GM12878 (cell line): ENCODE data around the gene ACHE. TPM values are rescaled to one million over a fixed set of nuclear protein-coding genes. Genes with fewer than 3 reads are reported as not detected.

ENCODE experiments used
- ATAC-seq: fragments of 200-7000 bp; cut with Tn5 transposase; 3 replicates; pipeline ENCODE4 v1.9.1; 2020; ENCODE audit warnings: mild to moderate bottlenecking, moderate library complexity
- BruUV-seq: library from RNA; stranded (reverse); fragments of 400-500 nt; replicated peaks from 2 replicates; lab custom pipeline; 2021; lab: Mats Ljungman, UMichigan
- CTCF ChIA-PET: fragments of 300-600 bp; sonication (Branson Sonifier 250); formaldehyde crosslinking; extraction: SDS; loops from one replicate; lab custom pipeline; 2021; ENCODE audit warnings: inconsistent platforms; lab: Yijun Ruan, JAX
- POLR2A ChIA-PET: fragments of 350-600 bp; formaldehyde crosslinking; extraction: SDS; loops from one replicate; lab custom pipeline; 2021; ENCODE audit warnings: inconsistent platforms; lab: Charles Lee
- RAD21 ChIA-PET: fragments of 300-600 bp; sonication (Branson Sonifier 250); formaldehyde crosslinking; loops from one replicate; lab custom pipeline; 2023; ENCODE audit warnings: antibody characterized with exemption; ENCODE audit not compliant: unreplicated experiment; lab: Charles Lee
- SMC1A ChIA-PET: fragments of 300-600 bp; sonication (Branson Sonifier 250); formaldehyde crosslinking; loops from one replicate; lab custom pipeline; 2023; ENCODE audit not compliant: unreplicated experiment, uncharacterized antibody; lab: Charles Lee
- DNase-seq: peaks from one replicate; pipeline ENCODE4 v3.0.0-alpha.2; 2011; ENCODE audit warnings: low read depth, low spot score
- FAIRE-seq: peaks from 3 replicates; lab custom pipeline; 2011; peaks lifted over from hg19 to GRCh38; lab: Jason Lieb, UNC
- H2AFZ ChIP-seq: 2 replicates; pipeline ENCODE4 v1.6.0; 2011; ENCODE audit warnings: low read depth, low read length, control low read depth; ENCODE audit not compliant: control insufficient read depth
- H3K27ac ChIP-seq: 2 replicates; pipeline ENCODE4 v1.5.1; 2011; ENCODE audit warnings: control low read depth; ENCODE audit not compliant: control insufficient read depth, insufficient read depth
- H3K27me3 ChIP-seq, 2 experiments: replicated peaks in 1 of 2; 2 replicates each; pipeline versions ENCODE4 v1.6.0 to v1.6.1; 2011; ENCODE audit warnings: low read length in 1 of 2; ENCODE audit not compliant: control insufficient read depth in 2 of 2, insufficient read depth in 2 of 2
- H3K36me3 ChIP-seq, 2 experiments: 2 replicates each; pipeline ENCODE4 v1.5.1; 2011; ENCODE audit warnings: low read length in 1 of 2; ENCODE audit not compliant: control insufficient read depth in 2 of 2, insufficient read depth in 2 of 2
- H3K4me1 ChIP-seq: 2 replicates; pipeline ENCODE4 v1.6.1; 2011; ENCODE audit warnings: mild to moderate bottlenecking, low read length, moderate library complexity, mixed read lengths; ENCODE audit not compliant: control insufficient read depth, insufficient read depth
- H3K4me2 ChIP-seq: 2 replicates; pipeline ENCODE4 v1.6.0; 2011; ENCODE audit warnings: control low read depth; ENCODE audit not compliant: control insufficient read depth, insufficient read depth
- H3K4me3 ChIP-seq: fragments of 200-600 bp; sonication (generic); 2 replicates; pipeline ENCODE4 v1.5.1; 2016
- H3K79me2 ChIP-seq: 2 replicates; pipeline ENCODE4 v1.6.0; 2011; ENCODE audit warnings: low read length; ENCODE audit not compliant: control insufficient read depth, insufficient read depth
- H3K9ac ChIP-seq: 2 replicates; pipeline ENCODE4 v1.8.0; 2011; ENCODE audit warnings: low read length, control low read depth, mixed read lengths; ENCODE audit not compliant: control insufficient read depth, insufficient read depth
- H3K9me3 ChIP-seq: replicated peaks from 3 replicates; pipeline ENCODE4 v1.5.1; 2011; ENCODE audit warnings: mild to moderate bottlenecking, low read length; ENCODE audit not compliant: control insufficient read depth, insufficient read depth
- H4K20me1 ChIP-seq: 2 replicates; pipeline ENCODE4 v1.6.0; 2011; ENCODE audit not compliant: control insufficient read depth, insufficient read depth
- BHLHE40 ChIP-seq, 2 experiments: fragments of 450-650 bp in 1 of 2; IDR thresholded peaks; 2 replicates each; pipeline ENCODE4 v1.6.1; 2011 to 2017; ENCODE audit warnings: low read depth in 2 of 2, borderline replicate concordance in 1 of 2, improper control_type of control experiment in 1 of 2, low read length in 1 of 2, mild to moderate bottlenecking in 1 of 2
- MYB ChIP-seq: fragments of 150-350 bp; IDR thresholded peaks from 2 replicates; pipeline ENCODE4 v1.6.1; 2014; ENCODE audit warnings: mild to moderate bottlenecking, low read depth, low read length, borderline replicate concordance
- NR2C2 ChIP-seq: IDR thresholded peaks from 2 replicates; pipeline ENCODE4 v1.6.1; 2011; ENCODE audit warnings: borderline replicate concordance, low read depth; ENCODE audit not compliant: control insufficient read depth, insufficient read length
- POU2F2 ChIP-seq: IDR thresholded peaks from 3 replicates; pipeline ENCODE4 v1.6.1; 2011; ENCODE audit warnings: low read depth, mild to moderate bottlenecking, low read length, borderline replicate concordance
- WGBS: methylation state at CpG from one replicate; pipeline ENCODE4 v1.1.6; 2016; ENCODE audit warnings: low lambda C conversion rate; ENCODE audit not compliant: insufficient replicate concordance, insufficient coverage; ENCODE audit errors: missing lambda C conversion rate; 5-methylcytosine and 5-hydroxymethylcytosine counted together
- in situ Hi-C: fragments of 300-500 bp; cut with MboI; formaldehyde crosslinking; loops from 9 replicates; pipeline ENCODE4 v1.14.3; 2018; ENCODE audit warnings: mixed read lengths
- intact Hi-C: fragments of 100-400 bp; cut with micrococcal nuclease; formaldehyde crosslinking; loops from one replicate; pipeline ENCODE4 v1.14.2; 2022; ENCODE audit not compliant: unreplicated experiment
- polyA plus RNA-seq, 11 experiments: library from polyadenylated mRNA; depleted of rRNA in 4 of 11; unstranded in 6 of 11; stranded (reverse) in 5 of 11; fragments of >200 nt; fragmentation: Nextera tagmentation in 4 of 11; fragmentation: Illumina TruSeq in 1 of 11; extraction: Ambion mirVana in 4 of 11; extraction: Trizol in 1 of 11; gene quantifications; 1 replicate in 1 of 11; 2 replicates in 10 of 11; pipeline versions ENCODE4 v1.2.1 to v1.2.3, GENCODE V29; 2011 to 2016; ENCODE audit warnings: inconsistent platforms in 2 of 11, missing spikeins in 2 of 11, low read depth in 1 of 11
- total RNA-seq, 4 experiments: library from RNA; depleted of rRNA in 3 of 4; stranded (reverse); fragments of >200 nt in 3 of 4; fragmentation: Illumina TruSeq in 1 of 4; extraction: Trizol in 1 of 4; gene quantifications; 2 replicates each; pipeline versions ENCODE4 v1.2.1 to v1.2.3, GENCODE V29; 2013 to 2021

ACHE gene
- total and polyA plus RNA-seq, 10 of the 15 experiments (the other 5 are each of a cell fraction or from before 2014, with no cell fraction given): 0.07 to 5.1 (median 2.3) TPM; not detected in 1

DNA sequence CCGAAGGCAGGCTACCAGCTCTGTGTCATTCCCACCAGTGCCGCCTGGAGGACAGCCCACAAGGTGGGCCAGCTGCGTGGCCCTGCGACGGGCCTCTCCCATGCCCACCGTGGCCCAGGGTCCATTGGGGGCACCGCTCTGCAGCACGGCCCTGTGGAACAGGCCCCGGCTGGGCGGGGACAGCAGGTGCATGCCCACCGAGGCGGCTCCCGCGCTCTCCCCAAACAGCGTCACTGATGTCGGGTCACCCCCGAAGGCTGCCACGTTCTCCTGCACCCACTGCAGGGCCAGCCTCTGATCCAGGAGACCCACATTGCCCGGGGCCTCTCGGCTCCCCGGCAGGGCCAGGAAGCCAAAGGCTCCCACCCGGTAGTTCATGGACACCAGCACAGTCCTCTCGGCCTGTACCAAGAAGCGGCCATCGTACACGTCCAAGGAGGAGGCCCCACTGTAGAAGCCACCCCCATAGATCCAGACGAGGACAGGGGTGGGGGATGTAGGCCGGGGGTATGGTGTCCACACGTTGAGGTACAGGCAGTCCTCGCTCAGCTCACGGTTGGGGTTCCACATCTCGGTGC, 2.3 kb downstream of the ACHE start:
- POLR2A ChIA-PET: interaction anchor here (1.0 to 1.1 kb wide), 2 partner anchors 18 to 229 kb away, joined by 3 to 4 read pairs; partner anchors contain the start of gene SRRT
- peaks cover 21% of the 10 kb centered on the region for H3K4me1 ChIP-seq
- SMC1A ChIA-PET: no interaction called here
- no peak overlapping the region for H3K27ac ChIP-seq
- H3K4me3 ChIP-seq: no peak overlapping the region
- CTCF ChIA-PET: interaction anchor here (0.6 to 2.5 kb wide), 6 partner anchors 25 to 245 kb away, joined by 3 to 17 read pairs (median 6); no protein-coding TSS in a partner anchor
- in situ Hi-C loops: loop anchor here (5.0 kb wide), 1 partner anchor 164 kb away; no protein-coding TSS in a partner anchor
- H3K4me2 ChIP-seq: no peak overlapping the region
- DNase-seq: no peak
- H3K27me3 ChIP-seq: peaks cover 6 to 7% of the 10 kb centered on the region in 2 experiments
- WGBS: 76% methylated on average over 32 of the region's 32 CpGs
- no peak for ATAC-seq
- no peak overlapping the region for H3K9ac ChIP-seq
- BruUV-seq: no TSS peak
- no peak overlapping the region for H2AFZ ChIP-seq
- H4K20me1 ChIP-seq: no peaks in the 10 kb centered on the region
- H3K36me3 ChIP-seq: peaks cover 1 to 2% of the 10 kb centered on the region in 2 experiments; a peak in 2 of 4 replicates
- no peak for FAIRE-seq
- H3K9me3 ChIP-seq: no peaks in the 10 kb centered on the region
- TF ChIP-seq NR2C2 (no peak), POU2F2 (no peak), BHLHE40 (IDR thresholded peaks at IDR 0.05; ENCODE audit: borderline replicate concordance in 1 of 2, low read depth in 2 of 2, low read length in 1 of 2) (no peak), MYB (no peak)
- RAD21 ChIA-PET: interaction anchor here (1.5 kb wide), 1 partner anchor 41 kb away, joined by 4 read pairs; the partner anchor contains the start of gene SLC12A9
- intact Hi-C loops: loop anchor here (5.0 kb wide), 1 partner anchor 74 kb away; the partner anchor contains the start of gene MUC12
- H3K79me2 ChIP-seq: peaks cover 11% of the 10 kb centered on the region
